ENCODE measurements around the gene SYT11.

- no peak for TF ChIP-seq ZNF8 (CRISPR knock-in tag; IDR thresholded peaks at IDR 0.05)
- no peak for TF ChIP-seq PATZ1 (CRISPR knock-in tag; IDR thresholded peaks at IDR 0.05; ENCODE audit: borderline replicate concordance)
- no peak for TF ChIP-seq SNAI2 (CRISPR knock-in tag; IDR thresholded peaks at IDR 0.05)
- no peak for TF ChIP-seq TCF4 (CRISPR knock-in tag; IDR thresholded peaks at IDR 0.05; ENCODE audit: borderline replicate concordance)
- no peak for TF ChIP-seq ZFP3 (CRISPR knock-in tag; IDR thresholded peaks at IDR 0.05)
- TF ChIP-seq TSHZ2 (CRISPR knock-in tag; IDR thresholded peaks at IDR 0.05): no peak
- TF ChIP-seq RARB (CRISPR knock-in tag; IDR thresholded peaks at IDR 0.05): no peak
- TF ChIP-seq CSDC2 (CRISPR knock-in tag; IDR thresholded peaks at IDR 0.05): no peak
- no peak for TF ChIP-seq ISL1 (CRISPR knock-in tag; IDR thresholded peaks at IDR 0.05)
- no peak for TF ChIP-seq CSRNP3 (CRISPR knock-in tag; IDR thresholded peaks at IDR 0.05)
- no peak for TF ChIP-seq ZC3H10 (CRISPR knock-in tag; IDR thresholded peaks at IDR 0.05)
- no peak for TF ChIP-seq ZNF70 (CRISPR knock-in tag; IDR thresholded peaks at IDR 0.05)
- TF ChIP-seq ZFP30 (CRISPR knock-in tag; IDR thresholded peaks at IDR 0.05): no peak
Measured at GRCh38 chr1:155890251-155890650, 30.9 kb downstream of the SYT11 start.
